Inferior parietal cortex (tissue), 1 donor: ENCODE data around the gene MED31.
A peak's percentile ranks its signal among the peaks of the same experiment; 100 is the strongest.
"Not testable (repeated sequence)": the region's sequence is repeated elsewhere in the genome, so short reads cannot be mapped to it uniquely, and the experiment has no call there.

Experiments
- DNase-seq: peaks from one replicate; pipeline ENCODE4 v3.0.0-alpha.2; 2016; ENCODE audit errors: extremely low spot score

MED31 gene

GRCh38 chr17:6655732-6656361 is 4.4 kb upstream of the MED31 start:
- DNase-seq: not testable (repeated sequence)

- no peak for DNase-seq
Observed at GRCh38 chr17:6654841-6655731, 3.7 kb upstream of the MED31 start.

- DNase-seq: no peak
Observed at GRCh38 chr17:6651919-6652452, 581 bp upstream of the MED31 start.

- no peak for DNase-seq
Observed at GRCh38 chr17:6648181-6648580, 3.2 kb downstream of the MED31 start.

- no peak for DNase-seq
Observed at GRCh38 chr17:6643451-6644125, 7.8 kb downstream of the MED31 start.

- no peak for DNase-seq
Observed at GRCh38 chr17:6642592-6642991, 8.8 kb downstream of the MED31 start.

DNA sequence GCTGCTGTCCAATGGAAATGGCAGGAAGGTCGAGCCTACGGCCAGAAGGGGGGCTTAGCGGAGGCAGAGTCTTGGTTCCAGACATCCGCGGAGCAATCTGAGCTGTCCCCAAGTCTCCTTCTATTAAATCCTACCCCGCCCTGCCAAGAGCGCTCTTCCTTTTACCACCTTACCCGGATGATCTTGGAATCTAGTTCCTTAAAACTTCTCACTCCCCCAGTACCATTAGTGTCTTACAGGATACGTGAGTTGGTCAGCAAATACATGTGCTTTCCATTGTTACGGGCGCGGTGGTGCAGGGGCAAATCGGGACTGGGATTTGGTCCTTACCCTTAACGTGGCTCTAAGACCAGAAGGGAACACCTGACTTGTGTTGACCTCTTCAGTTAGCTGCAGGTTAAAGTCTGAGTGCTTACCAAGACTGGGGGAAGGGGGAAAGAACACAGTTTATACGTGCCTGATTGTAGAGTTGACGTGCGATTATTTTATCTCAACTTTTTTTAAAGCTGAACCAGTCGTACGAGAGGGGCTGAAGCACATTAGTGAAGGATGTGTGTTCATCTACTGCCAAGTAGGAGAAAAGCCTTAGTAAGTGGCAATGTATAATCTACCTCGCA is 10.1 kb downstream of the MED31 start:
- DNase-seq: no peak

DNA sequence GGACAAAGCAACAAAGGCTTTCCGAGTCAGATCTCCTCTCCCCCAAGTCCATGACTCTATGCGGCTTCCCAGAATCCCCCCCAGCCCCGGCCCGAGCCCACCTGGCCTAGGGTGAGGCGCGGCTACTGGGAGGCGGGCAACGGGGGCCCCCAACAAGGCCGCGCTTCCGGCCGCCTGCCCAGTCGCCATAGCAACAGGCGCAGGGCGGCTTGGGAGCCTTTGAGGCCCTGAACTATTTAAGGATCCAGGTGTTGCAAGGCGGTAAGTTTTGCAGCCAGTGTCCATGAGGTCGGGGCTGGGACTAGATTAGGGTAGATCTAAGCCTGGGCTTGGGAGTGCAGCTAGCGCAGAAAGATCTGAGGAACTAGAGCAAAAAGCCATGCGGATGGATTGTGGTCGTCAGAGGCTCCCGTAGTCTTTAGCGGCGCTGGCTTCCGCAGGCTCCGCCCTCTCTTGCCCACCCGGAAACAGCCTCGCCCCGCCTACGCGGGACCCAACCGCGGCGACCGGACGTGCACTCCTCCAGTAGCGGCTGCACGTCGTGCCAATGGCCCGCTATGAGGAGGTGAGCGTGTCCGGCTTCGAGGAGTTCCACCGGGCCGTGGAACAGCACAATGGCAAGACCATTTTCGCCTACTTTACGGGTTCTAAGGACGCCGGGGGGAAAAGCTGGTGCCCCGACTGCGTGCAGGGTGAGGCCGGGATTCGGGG is 10.7 kb downstream of the MED31 start, which contains the start of the genes KIAA0753 and TXNDC17:
Gene KIAA0753, minus strand, starts transcription at position 176 of the 711 bp plus-strand sequence. CDS start 5,608 bp downstream, outside the sequence.
Gene TXNDC17, plus strand, starts transcription at position 525 of the 711 bp plus-strand sequence. Its CDS starts 23 bp downstream, at position 548.
- DNase-seq: peak; percentile 88

DNA sequence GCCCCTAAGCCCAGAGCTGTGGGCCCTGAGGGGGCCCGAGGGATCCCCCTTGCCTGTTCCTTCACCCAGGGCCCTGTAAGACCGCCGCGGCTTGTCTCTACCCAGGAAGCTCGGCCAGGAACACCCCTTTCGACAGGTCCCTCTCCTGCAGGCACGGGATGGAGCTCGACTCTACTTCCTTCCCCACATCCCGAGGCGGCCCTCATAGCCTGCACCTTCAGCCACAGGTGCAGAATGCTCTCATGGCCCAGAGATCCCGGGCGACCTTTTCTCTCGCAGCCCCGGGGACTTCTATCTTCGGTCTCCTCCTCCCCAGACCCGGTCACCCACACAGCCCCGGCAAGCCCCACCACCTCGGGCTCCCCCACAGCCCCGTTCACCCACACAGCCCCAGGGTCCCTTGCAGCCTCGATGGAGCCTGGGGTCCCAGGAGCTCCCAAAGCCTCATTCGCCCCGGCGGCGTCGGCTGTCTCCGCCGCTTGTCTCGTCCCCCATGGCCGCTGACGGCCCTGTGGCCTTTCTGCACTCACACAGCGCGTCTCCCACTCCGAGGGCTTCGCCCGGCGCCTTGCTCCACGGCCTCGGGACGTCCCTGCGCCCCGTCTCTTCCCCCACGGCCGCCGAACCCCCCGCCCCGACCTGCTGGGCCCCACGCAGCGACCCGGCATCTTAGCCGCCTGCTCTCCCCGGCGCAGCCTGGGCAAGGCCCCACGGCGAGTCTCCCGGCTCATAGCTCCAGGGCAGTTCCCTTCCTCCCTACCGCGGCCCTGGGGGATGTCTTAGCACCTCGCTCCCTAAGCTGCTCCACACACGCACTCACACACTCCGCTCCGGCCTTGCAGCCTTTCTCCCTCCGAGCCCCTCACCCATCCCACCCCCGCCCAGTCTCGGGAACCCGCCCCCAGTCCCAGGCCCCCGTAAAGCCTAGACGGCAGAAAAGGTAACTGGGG is 11.5 kb downstream of the MED31 start:
- no peak for DNase-seq

- no peak for DNase-seq
Observed at GRCh38 chr17:6639014-6639585, 12.3 kb downstream of the MED31 start.

GRCh38 chr17:6638046-6638908 is 13.1 kb downstream of the MED31 start:
- DNase-seq: no peak

DNA sequence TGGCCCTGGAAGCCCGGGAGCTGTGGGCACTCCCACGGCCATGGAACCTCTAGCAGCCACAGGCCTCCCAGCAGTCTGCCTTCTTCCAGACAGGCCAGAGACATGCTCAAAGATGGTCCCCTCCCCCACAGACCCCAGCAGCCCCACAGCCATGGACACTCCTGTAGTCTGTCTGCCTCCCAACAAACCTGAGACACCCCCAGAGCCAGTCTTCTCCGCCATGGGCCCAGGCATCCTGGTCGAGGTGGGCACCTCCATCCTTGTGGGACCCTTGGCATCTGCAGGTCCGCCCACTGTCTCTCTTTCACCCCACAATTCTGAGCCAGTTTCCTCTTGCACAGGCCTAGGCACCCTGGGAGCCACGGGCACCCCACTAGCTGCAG is 14.0 kb downstream of the MED31 start:
- no peak for DNase-seq

GRCh38 chr17:6636616-6637457 is 14.6 kb downstream of the MED31 start:
- no peak for DNase-seq

DNA sequence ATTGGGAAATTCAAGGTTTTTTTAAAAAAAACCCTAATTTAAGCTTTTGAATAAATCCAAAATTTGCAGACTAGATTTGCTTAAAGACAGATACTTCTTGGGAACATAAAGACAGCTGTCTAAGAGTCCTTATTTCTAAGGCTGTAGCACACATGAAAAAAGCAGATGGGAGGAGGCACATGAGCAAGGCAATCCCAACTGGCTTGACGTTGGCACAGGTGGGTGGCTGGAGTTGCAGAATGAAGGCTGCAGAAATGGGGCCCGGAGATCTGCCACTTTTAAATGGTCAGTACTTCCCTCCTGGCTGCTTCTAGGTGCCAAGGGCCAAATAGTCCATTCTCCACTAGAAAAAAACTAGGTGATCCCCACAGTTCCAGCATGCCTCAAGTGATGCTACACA is 15.3 kb downstream of the MED31 start:
- DNase-seq: no peak

GRCh38 chr17:6633263-6633662 is 18.1 kb downstream of the MED31 start:
- DNase-seq: no peak

- no peak for DNase-seq
Observed at GRCh38 chr17:6632530-6632929, 18.9 kb downstream of the MED31 start.

- no peak for DNase-seq
Observed at GRCh38 chr17:6630390-6630789, 21.0 kb downstream of the MED31 start.

DNA sequence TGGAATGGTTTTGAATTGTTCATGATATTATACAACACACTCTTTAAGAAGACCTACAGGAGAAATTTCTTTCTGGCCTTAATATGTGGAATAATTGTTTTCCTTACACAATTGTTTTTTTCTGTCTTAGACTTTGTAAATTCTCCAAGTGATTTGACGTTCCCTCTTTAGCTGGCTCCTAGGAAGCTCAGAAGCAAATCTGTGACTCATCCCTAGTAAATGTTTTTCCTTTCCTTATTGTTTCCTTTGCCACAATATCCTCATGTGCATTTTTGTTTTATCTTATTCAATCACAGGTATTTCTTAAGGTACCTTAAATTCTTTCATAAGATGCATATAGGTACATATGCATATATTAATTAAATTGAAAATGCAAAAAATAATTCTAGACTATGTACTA is 24.4 kb downstream of the MED31 start:
- DNase-seq: no peak
